CD4-positive, CD25-positive, alpha-beta regulatory T cell (primary cell): ENCODE results near the gene NFASC. TPM values are rescaled to one million over a fixed set of nuclear protein-coding genes. Genes with fewer than 3 reads are reported as not detected.
A peak's percentile ranks its signal among the peaks of the same experiment; 100 is the strongest.

Experiments used
- ATAC-seq, 2 donors: fragments of 150-1000 bp; cut with Tn5 transposase; one replicate each; pipeline ENCODE4 v1.10.0; 2021; ENCODE audit warnings: low read depth in 2 of 2, moderate number of reproducible peaks in 2 of 2, moderate library complexity in 1 of 2
- DNase-seq, 3 donors: peaks; one replicate each; pipeline versions ENCODE4 v3.0.0 to v3.0.0-alpha.2; 2012 to 2022; ENCODE audit warnings: mixed read lengths in 1 of 3
- H3K27ac ChIP-seq: one replicate; pipeline ENCODE4 v1.7.0; 2013; ENCODE audit warnings: mild to moderate bottlenecking, low read length; ENCODE audit not compliant: insufficient read depth, poor library complexity, severe bottlenecking
- H3K27me3 ChIP-seq: one replicate; pipeline ENCODE4 v1.7.0; 2013; ENCODE audit warnings: low read length; ENCODE audit not compliant: control insufficient read depth, insufficient read depth
- H3K36me3 ChIP-seq: one replicate; pipeline ENCODE4 v1.7.0; 2013; ENCODE audit warnings: mild to moderate bottlenecking, low read length, moderate library complexity; ENCODE audit not compliant: control insufficient read depth, insufficient read depth
- H3K4me1 ChIP-seq: 2 replicates; pipeline ENCODE4 v1.7.0; 2013; ENCODE audit warnings: mild to moderate bottlenecking, low read length; ENCODE audit not compliant: insufficient read depth, control insufficient read depth, poor library complexity, severe bottlenecking
- H3K4me3 ChIP-seq: one replicate; pipeline ENCODE4 v1.7.0; 2013; ENCODE audit warnings: low read depth, mild to moderate bottlenecking, low read length, moderate library complexity
- H3K9me3 ChIP-seq, 2 experiments: 1 replicate in 1 of 2; 2 replicates in 1 of 2; pipeline ENCODE4 v1.7.0; 2013; ENCODE audit warnings: low read length in 2 of 2, mild to moderate bottlenecking in 1 of 2, moderate library complexity in 1 of 2; ENCODE audit not compliant: control insufficient read depth in 2 of 2
- H3K27ac Mint-ChIP-seq, 3 donors: one replicate each; pipeline ENCODE4 v1.8.0; 2020 to 2022; ENCODE audit warnings: mild to moderate bottlenecking in 3 of 3, mixed read lengths in 3 of 3, moderate library complexity in 2 of 3
- H3K27me3 Mint-ChIP-seq: one replicate; pipeline ENCODE4 v1.8.0; 2022; ENCODE audit warnings: mild to moderate bottlenecking, mixed read lengths
- H3K36me3 Mint-ChIP-seq: one replicate; pipeline ENCODE4 v1.8.0; 2020; ENCODE audit warnings: mixed read lengths
- H3K4me1 Mint-ChIP-seq, 4 donors: one replicate each; pipeline ENCODE4 v1.8.0; 2020 to 2022; ENCODE audit warnings: mixed read lengths in 4 of 4, mild to moderate bottlenecking in 1 of 4
- H3K4me3 Mint-ChIP-seq, 4 donors: one replicate each; pipeline ENCODE4 v1.8.0; 2020 to 2022; ENCODE audit warnings: mild to moderate bottlenecking in 4 of 4, mixed read lengths in 4 of 4, moderate library complexity in 3 of 4
- H3K9me3 Mint-ChIP-seq, 7 donors: one replicate each; pipeline ENCODE4 v1.8.0; 2020 to 2022; ENCODE audit warnings: mixed read lengths in 7 of 7, mild to moderate bottlenecking in 3 of 7, moderate library complexity in 2 of 7
- polyA plus RNA-seq, 4 donors: library from polyadenylated mRNA; unstranded; fragments of 300-500 nt; fragmentation: Illumina TruSeq; gene quantifications; one replicate each; pipeline ENCODE4 v1.2.3, GENCODE V29; 2021
- total RNA-seq: library from RNA; stranded (reverse); gene quantifications from one replicate; pipeline ENCODE4 v1.2.3, GENCODE V29; 2022

Gene NFASC
- total and polyA plus RNA-seq, 5 donors from 2014 or later: not detected

DNA sequence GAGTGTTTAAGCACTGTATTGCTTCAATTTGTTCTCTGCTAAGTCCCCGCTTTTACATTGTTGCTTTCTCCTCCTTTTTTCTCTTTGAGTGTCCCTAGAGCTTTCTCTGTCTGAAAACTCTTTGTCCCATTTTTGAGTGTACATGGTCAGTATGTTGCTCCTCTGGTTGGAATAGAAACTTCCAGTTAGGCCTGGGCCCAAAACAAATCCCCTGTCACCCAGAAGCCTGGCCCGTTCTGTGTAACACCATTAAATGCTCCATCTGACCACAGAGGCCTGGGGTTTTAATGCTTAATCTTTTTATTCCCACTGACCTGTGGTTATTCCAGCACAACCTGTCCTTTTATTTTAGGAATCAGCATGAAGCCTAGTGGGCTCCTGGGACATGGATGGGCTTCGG lies 28.3 kb upstream of the NFASC start:
- no peak for DNase-seq
- peaks cover 0 to 5% (median 0%) of the 10 kb centered on the region in 4 donors for H3K4me1 Mint-ChIP-seq
- H3K9me3 ChIP-seq: no peaks in the 10 kb centered on the region
- no peak overlapping the region for H3K4me3 Mint-ChIP-seq
- no peak overlapping the region for H3K27ac ChIP-seq
- no peak overlapping the region for H3K27ac Mint-ChIP-seq
- H3K36me3 Mint-ChIP-seq: no peaks in the 10 kb centered on the region
- no peaks in the 10 kb centered on the region for H3K27me3 ChIP-seq
- peaks cover 0 to 4% (median under 1%) of the 10 kb centered on the region in 7 donors for H3K9me3 Mint-ChIP-seq
- no peaks in the 10 kb centered on the region for H3K36me3 ChIP-seq
- H3K4me3 ChIP-seq: no peak overlapping the region
- ATAC-seq: no peak
- H3K27me3 Mint-ChIP-seq: no peaks in the 10 kb centered on the region
- H3K4me1 ChIP-seq: no peaks in the 10 kb centered on the region

DNA sequence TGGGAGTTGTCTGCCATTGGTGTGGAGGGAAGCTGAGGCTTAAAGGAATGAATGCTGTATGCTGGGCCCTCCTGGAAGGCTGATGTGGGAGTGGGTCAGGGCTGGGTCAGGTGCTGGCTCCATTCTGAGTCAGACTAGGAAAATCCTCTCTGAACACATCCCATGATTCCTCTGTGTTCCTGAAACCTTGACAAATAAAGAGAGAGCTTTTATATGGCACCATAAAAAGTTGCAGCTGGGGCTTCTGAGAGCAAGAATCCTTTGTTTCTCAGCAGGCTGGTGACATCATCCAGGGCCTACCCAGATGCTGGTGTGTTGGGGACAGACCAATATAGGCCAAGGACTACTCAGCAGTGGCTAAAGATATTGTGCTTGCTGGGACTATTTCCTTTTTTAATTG lies 27.8 kb upstream of the NFASC start:
- Histone ChIP-seq H3K4me3 (no peak overlapping the region), H3K27ac (no peak overlapping the region), H3K9me3 (no peaks in the 10 kb centered on the region), H3K4me1 (no peaks in the 10 kb centered on the region), H3K27me3 (no peaks in the 10 kb centered on the region), H3K36me3 (no peaks in the 10 kb centered on the region)
- peaks cover 0 to 5% (median 0%) of the 10 kb centered on the region in 4 donors for H3K4me1 Mint-ChIP-seq
- no peak overlapping the region for H3K27ac Mint-ChIP-seq
- no peaks in the 10 kb centered on the region for H3K36me3 Mint-ChIP-seq
- H3K4me3 Mint-ChIP-seq: no peak overlapping the region
- DNase-seq (no peak), ATAC-seq (no peak)
- H3K9me3 Mint-ChIP-seq: peaks cover 0 to 2% (median 0%) of the 10 kb centered on the region in 7 donors
- H3K27me3 Mint-ChIP-seq: no peaks in the 10 kb centered on the region

DNA sequence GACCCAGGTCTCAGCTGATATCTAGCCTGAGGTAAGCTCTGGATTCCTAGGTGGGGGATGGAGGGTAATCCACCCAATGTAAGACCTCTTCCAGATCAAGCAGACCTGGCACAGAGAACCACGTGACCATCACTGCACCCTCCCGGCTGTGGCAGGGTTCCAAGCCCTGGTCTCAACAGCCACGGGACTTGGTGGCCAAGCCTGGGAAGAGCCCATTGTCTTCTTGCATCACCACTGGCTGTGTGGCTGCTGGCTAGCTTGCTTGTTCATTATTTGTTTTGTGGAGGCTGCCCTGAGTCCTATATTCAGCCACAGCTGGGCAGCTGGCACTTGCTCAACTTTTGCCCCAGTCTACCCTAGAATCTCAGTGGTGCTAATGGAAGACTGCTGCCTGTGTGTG lies 24.1 kb upstream of the NFASC start:
- H3K36me3 Mint-ChIP-seq: no peaks in the 10 kb centered on the region
- peaks cover 0 to 1% (median 0%) of the 10 kb centered on the region in 7 donors for H3K9me3 Mint-ChIP-seq
- Histone ChIP-seq H3K36me3 (no peaks in the 10 kb centered on the region), H3K27ac (no peak overlapping the region), H3K27me3 (no peaks in the 10 kb centered on the region), H3K4me1 (no peaks in the 10 kb centered on the region), H3K9me3 (no peaks in the 10 kb centered on the region), H3K4me3 (no peak overlapping the region)
- no peak overlapping the region for H3K4me3 Mint-ChIP-seq
- ATAC-seq (no peak), DNase-seq (no peak)
- H3K27me3 Mint-ChIP-seq: no peaks in the 10 kb centered on the region
- H3K4me1 Mint-ChIP-seq: peaks cover 0 to 5% (median 0%) of the 10 kb centered on the region in 4 donors
- no peak overlapping the region for H3K27ac Mint-ChIP-seq

DNA sequence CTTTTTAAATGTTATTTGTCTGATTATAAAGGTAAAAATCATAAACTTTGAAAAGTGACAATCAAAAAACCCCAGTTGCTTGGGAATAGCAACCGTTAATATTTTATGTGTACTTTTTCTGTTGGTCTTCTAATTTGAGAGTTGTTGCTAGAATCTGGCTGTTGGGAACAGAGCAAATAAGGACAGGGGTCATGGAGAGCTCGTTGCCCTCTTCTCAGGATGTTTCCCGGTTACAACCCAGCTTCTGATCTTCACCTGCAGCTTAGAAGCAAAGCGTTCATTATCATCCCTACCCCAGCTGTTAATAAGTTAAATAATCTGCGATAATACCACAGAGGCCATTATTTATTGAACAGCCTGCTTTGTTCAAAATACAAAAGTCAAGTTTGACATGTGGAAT lies 22.1 kb upstream of the NFASC start:
- no peaks in the 10 kb centered on the region for H3K27me3 Mint-ChIP-seq
- no peak overlapping the region for H3K4me3 ChIP-seq
- no peaks in the 10 kb centered on the region for H3K27me3 ChIP-seq
- DNase-seq (no peak), ATAC-seq (no peak)
- no peaks in the 10 kb centered on the region for H3K36me3 Mint-ChIP-seq
- peaks cover 0 to 3% (median 0%) of the 10 kb centered on the region in 7 donors for H3K9me3 Mint-ChIP-seq
- no peaks in the 10 kb centered on the region for H3K4me1 Mint-ChIP-seq
- no peaks in the 10 kb centered on the region for H3K36me3 ChIP-seq
- H3K27ac ChIP-seq: no peak overlapping the region
- no peaks in the 10 kb centered on the region for H3K9me3 ChIP-seq
- no peak overlapping the region for H3K27ac Mint-ChIP-seq
- H3K4me1 ChIP-seq: no peaks in the 10 kb centered on the region
- H3K4me3 Mint-ChIP-seq: no peak overlapping the region

DNA sequence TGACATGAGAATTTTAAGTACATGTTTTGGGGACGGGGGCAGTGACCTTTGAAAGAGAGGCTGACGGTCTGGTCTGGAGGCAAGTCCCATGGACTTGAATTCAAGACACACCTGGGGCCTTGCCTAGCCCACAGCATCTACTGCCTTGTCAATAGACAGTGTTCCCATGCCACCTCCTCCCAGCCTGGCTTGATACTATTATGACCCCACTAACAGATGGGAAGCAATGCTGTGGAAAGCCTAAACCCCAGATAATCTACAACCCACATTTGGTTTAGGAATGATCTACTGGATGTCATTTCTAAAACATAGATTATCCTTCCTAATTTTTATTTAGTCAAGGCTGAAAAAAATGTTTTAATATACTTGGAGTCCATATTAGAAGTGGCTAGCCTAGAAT lies 17.8 kb upstream of the NFASC start:
- Histone ChIP-seq H3K27ac (no peak overlapping the region), H3K36me3 (no peaks in the 10 kb centered on the region), H3K4me3 (no peak overlapping the region), H3K9me3 (no peaks in the 10 kb centered on the region), H3K4me1 (no peaks in the 10 kb centered on the region), H3K27me3 (peaks cover 2% of the 10 kb centered on the region)
- Mint-ChIP-seq H3K27me3 (peaks cover 15% of the 10 kb centered on the region), H3K9me3 (peaks cover 0 to 3% (median 0%) of the 10 kb centered on the region in 7 donors), H3K4me3 (no peak overlapping the region), H3K4me1 (no peaks in the 10 kb centered on the region), H3K27ac (no peak overlapping the region), H3K36me3 (no peaks in the 10 kb centered on the region)
- no peak for ATAC-seq
- DNase-seq: no peak

DNA sequence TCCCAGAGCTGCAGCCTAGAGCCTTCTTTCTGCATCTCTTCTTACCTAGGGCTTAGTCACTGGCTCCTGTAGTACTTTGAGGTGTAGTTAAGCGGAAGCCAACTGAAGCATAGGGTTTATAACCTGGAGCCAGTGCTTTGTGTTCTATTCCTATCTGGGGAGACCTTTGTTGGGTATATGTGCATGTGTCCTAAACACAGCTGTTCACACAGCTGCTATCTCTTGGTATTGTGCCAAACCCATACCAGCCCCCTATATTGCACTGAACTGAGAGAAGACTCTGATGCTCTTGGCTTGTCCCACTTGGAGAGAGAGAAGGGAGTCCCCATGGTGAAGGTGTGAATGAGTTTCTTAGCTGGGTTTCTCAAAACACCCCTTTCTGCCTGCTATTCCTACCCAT lies 17.2 kb upstream of the NFASC start:
- no peaks in the 10 kb centered on the region for H3K36me3 Mint-ChIP-seq
- no peaks in the 10 kb centered on the region for H3K4me1 Mint-ChIP-seq
- DNase-seq: no peak
- Histone ChIP-seq H3K4me1 (no peaks in the 10 kb centered on the region), H3K27ac (no peak overlapping the region), H3K27me3 (peaks cover 2% of the 10 kb centered on the region), H3K36me3 (no peaks in the 10 kb centered on the region), H3K9me3 (no peaks in the 10 kb centered on the region), H3K4me3 (no peak overlapping the region)
- H3K9me3 Mint-ChIP-seq: peaks cover 0 to 5% (median 0%) of the 10 kb centered on the region in 7 donors
- peaks cover 16% of the 10 kb centered on the region for H3K27me3 Mint-ChIP-seq
- no peak overlapping the region for H3K4me3 Mint-ChIP-seq
- no peak overlapping the region for H3K27ac Mint-ChIP-seq
- no peak for ATAC-seq

DNA sequence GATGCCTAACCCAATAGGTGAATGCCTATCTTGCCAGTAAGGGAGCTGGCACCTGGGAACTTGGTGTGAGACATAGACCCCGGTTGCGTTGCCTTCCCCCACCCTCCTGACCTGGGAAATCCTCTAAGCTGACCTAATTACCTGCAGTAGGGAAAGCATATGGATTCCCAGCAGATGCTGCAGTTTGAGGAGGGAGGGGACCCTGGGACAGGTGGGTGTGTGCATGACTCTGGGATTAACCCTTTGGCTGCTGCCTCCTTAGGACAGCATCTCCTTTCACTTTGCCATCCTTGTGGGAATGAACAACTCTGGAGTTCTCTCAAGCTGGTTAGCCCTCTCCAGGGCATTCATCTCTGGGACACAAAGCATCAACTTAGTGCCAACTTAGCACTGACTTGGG lies 16.4 kb upstream of the NFASC start:
- Histone ChIP-seq H3K9me3 (no peaks in the 10 kb centered on the region), H3K27ac (no peak overlapping the region), H3K4me3 (no peak overlapping the region), H3K36me3 (no peaks in the 10 kb centered on the region), H3K4me1 (no peaks in the 10 kb centered on the region), H3K27me3 (peaks cover 2% of the 10 kb centered on the region)
- Mint-ChIP-seq H3K36me3 (no peaks in the 10 kb centered on the region), H3K27ac (no peak overlapping the region), H3K4me1 (no peaks in the 10 kb centered on the region), H3K27me3 (peaks cover 16% of the 10 kb centered on the region), H3K9me3 (peaks cover 0 to 5% (median 0%) of the 10 kb centered on the region in 7 donors), H3K4me3 (no peak overlapping the region)
- ATAC-seq (no peak), DNase-seq (no peak)

DNA sequence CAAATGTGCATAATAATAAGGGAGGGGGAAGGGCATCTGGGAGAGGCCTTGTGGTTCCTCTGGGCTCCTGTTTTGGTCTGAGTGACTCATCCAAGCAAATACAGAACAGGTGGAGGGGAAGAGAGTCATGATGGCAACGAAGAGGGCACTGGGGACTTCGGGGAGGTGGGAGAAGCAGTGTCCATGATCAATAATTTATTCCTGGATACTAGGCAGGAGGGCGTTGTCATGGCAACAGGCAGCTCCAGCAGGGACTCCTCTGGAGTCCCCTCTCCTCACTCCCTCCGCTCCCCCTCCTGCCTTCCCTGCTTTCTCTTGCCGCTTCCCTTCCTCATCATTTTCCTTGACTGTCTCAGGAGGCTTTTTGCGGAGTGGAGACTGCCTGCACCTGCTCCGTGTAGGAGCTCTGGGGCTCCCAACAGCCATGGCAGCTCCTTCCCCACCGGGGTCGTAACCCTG lies 12.3 kb upstream of the NFASC start:
- Histone ChIP-seq H3K9me3 (no peaks in the 10 kb centered on the region), H3K4me3 (no peak overlapping the region), H3K4me1 (no peaks in the 10 kb centered on the region), H3K27me3 (peaks cover 2% of the 10 kb centered on the region), H3K36me3 (no peaks in the 10 kb centered on the region), H3K27ac (no peak overlapping the region)
- Mint-ChIP-seq H3K4me1 (no peaks in the 10 kb centered on the region), H3K27me3 (peaks cover 16% of the 10 kb centered on the region), H3K27ac (no peak overlapping the region), H3K36me3 (no peaks in the 10 kb centered on the region), H3K9me3 (peaks cover 0 to 2% (median 0%) of the 10 kb centered on the region in 7 donors), H3K4me3 (peak overlapping the region in 1 of 4 donors; percentile 5)
- ATAC-seq (no peak), DNase-seq (no peak)
